Measurements from ENCODE around the gene POLDIP3. TPM values are rescaled to one million over a fixed set of nuclear protein-coding genes. Genes with fewer than 3 reads are reported as not detected.

POLDIP3 gene
- total RNA-seq, 1 donor from 2014 or later: 34.7 TPM

GRCh38 chr22:42653999-42654398 lies 39.3 kb upstream of the POLDIP3 start:
- no peaks in the 10 kb centered on the region for H3K27me3 ChIP-seq (ENCODE audit: control insufficient read depth, insufficient read depth, low read length)
- TF ChIP-seq, protein P1, sequence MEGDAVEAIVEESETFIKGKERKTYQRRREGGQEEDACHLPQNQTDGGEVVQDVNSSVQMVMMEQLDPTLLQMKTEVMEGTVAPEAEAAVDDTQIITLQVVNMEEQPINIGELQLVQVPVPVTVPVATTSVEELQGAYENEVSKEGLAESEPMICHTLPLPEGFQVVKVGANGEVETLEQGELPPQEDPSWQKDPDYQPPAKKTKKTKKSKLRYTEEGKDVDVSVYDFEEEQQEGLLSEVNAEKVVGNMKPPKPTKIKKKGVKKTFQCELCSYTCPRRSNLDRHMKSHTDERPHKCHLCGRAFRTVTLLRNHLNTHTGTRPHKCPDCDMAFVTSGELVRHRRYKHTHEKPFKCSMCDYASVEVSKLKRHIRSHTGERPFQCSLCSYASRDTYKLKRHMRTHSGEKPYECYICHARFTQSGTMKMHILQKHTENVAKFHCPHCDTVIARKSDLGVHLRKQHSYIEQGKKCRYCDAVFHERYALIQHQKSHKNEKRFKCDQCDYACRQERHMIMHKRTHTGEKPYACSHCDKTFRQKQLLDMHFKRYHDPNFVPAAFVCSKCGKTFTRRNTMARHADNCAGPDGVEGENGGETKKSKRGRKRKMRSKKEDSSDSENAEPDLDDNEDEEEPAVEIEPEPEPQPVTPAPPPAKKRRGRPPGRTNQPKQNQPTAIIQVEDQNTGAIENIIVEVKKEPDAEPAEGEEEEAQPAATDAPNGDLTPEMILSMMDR (IDR thresholded peaks at IDR 0.05; ENCODE audit: insufficient read depth, low read length, poor library complexity, severe bottlenecking): no peak
- no peak overlapping the region for H3K4me3 ChIP-seq (ENCODE audit: low read depth, low read length)
- DNase-seq (ENCODE audit: low read depth): no peak
- H3K36me3 ChIP-seq (ENCODE audit: control insufficient read depth, insufficient read depth, low read length): no peaks in the 10 kb centered on the region

- DNase-seq (ENCODE audit: low read depth): peak; percentile 41
- H3K4me3 ChIP-seq (ENCODE audit: low read depth, low read length): no peak overlapping the region
- H3K27me3 ChIP-seq (ENCODE audit: control insufficient read depth, insufficient read depth, low read length): no peaks in the 10 kb centered on the region
- no peaks in the 10 kb centered on the region for H3K36me3 ChIP-seq (ENCODE audit: control insufficient read depth, insufficient read depth, low read length)
- TF ChIP-seq, protein P1 (IDR thresholded peaks at IDR 0.05; ENCODE audit: insufficient read depth, low read length, poor library complexity, severe bottlenecking): no peak
Observed at GRCh38 chr22:42651134-42651533, 36.5 kb upstream of the POLDIP3 start.

GRCh38 chr22:42649246-42650099 lies 34.8 kb upstream of the POLDIP3 start, which contains the start of gene CYB5R3:
Gene CYB5R3, minus strand, starts transcription at chr22:42649392. Its CDS starts 77 bp downstream, at chr22:42649315.
- Histone ChIP-seq H3K4me3 (ENCODE audit: low read depth, low read length) (peak within 1 kb of the TSS; percentile 94), H3K36me3 (ENCODE audit: control insufficient read depth, insufficient read depth, low read length) (no peaks in the 10 kb centered on the region), H3K27me3 (ENCODE audit: control insufficient read depth, insufficient read depth, low read length) (no peaks in the 10 kb centered on the region)
- DNase-seq (ENCODE audit: low read depth): no peak
- TF ChIP-seq, protein P1 (IDR thresholded peaks at IDR 0.05; ENCODE audit: insufficient read depth, low read length, poor library complexity, severe bottlenecking): peak; percentile 8

- Histone ChIP-seq H3K27me3 (ENCODE audit: control insufficient read depth, insufficient read depth, low read length) (no peaks in the 10 kb centered on the region), H3K36me3 (ENCODE audit: control insufficient read depth, insufficient read depth, low read length) (no peaks in the 10 kb centered on the region), H3K4me3 (ENCODE audit: low read depth, low read length) (peak overlapping the region; percentile 94)
- DNase-seq (ENCODE audit: low read depth): no peak
- TF ChIP-seq, protein P1 (IDR thresholded peaks at IDR 0.05; ENCODE audit: insufficient read depth, low read length, poor library complexity, severe bottlenecking): no peak
Observed at GRCh38 chr22:42648368-42649245, 33.9 kb upstream of the POLDIP3 start.

GRCh38 chr22:42648017-42648367 lies 33.3 kb upstream of the POLDIP3 start:
- no peaks in the 10 kb centered on the region for H3K27me3 ChIP-seq (ENCODE audit: control insufficient read depth, insufficient read depth, low read length)
- no peak for DNase-seq (ENCODE audit: low read depth)
- peak overlapping the region; percentile 94 for H3K4me3 ChIP-seq (ENCODE audit: low read depth, low read length)
- TF ChIP-seq, protein P1 (IDR thresholded peaks at IDR 0.05; ENCODE audit: insufficient read depth, low read length, poor library complexity, severe bottlenecking): no peak
- H3K36me3 ChIP-seq (ENCODE audit: control insufficient read depth, insufficient read depth, low read length): no peaks in the 10 kb centered on the region
